Left lung (tissue), 10 donors: ENCODE results near the gene PRODH2. TPM values are rescaled to one million over a fixed set of nuclear protein-coding genes. Genes with fewer than 3 reads are reported as not detected.

Source experiments
- ATAC-seq: fragments of 200-7000 bp; cut with Tn5 transposase; one replicate; pipeline ENCODE4 v1.9.1; 2020; ENCODE audit warnings: moderate library complexity
- DNase-seq, 4 donors: peaks; one replicate each; pipeline ENCODE4 v3.0.0-alpha.2; 2013 to 2020
- H3K27ac ChIP-seq, 2 donors: fragments of 200-600 bp; sonication (generic) in 1 of 2; one replicate each; pipeline versions ENCODE4 v1.5.0 to v1.8.0; 2020 to 2021
- H3K27me3 ChIP-seq, 2 donors: fragments of 200-600 bp; sonication (generic) in 1 of 2; one replicate each; pipeline versions ENCODE4 v1.5.0 to v1.8.0; 2020 to 2021
- H3K36me3 ChIP-seq, 2 donors: fragments of 200-600 bp; sonication (generic) in 1 of 2; one replicate each; pipeline versions ENCODE4 v1.5.0 to v1.8.0; 2020 to 2021
- H3K4me1 ChIP-seq, 2 donors: fragments of 200-600 bp; one replicate each; pipeline ENCODE4 v1.8.0; 2021
- H3K4me3 ChIP-seq, 2 donors: fragments of 200-600 bp; sonication (generic) in 1 of 2; one replicate each; pipeline versions ENCODE4 v1.5.0 to v1.8.0; 2020 to 2021; ENCODE audit warnings: mild to moderate bottlenecking in 1 of 2
- H3K9me3 ChIP-seq, 2 donors: fragments of 200-600 bp; sonication (generic) in 1 of 2; one replicate each; pipeline versions ENCODE4 v1.5.0 to v1.8.0; 2020 to 2021
- intact Hi-C, 2 donors: fragments of 100-400 bp; cut with DNase I; formaldehyde crosslinking; loops; one replicate each; pipeline versions ENCODE4 v1.11.2 to v1.14.2; 2022
- polyA plus RNA-seq, 6 donors: library from polyadenylated mRNA; unstranded; fragments of 120-200 nt; gene quantifications; one replicate each; pipeline ENCODE4 v1.2.1, GENCODE V29; 2013; ENCODE audit not compliant: insufficient read length in 6 of 6
- total RNA-seq, 2 donors: library from RNA; stranded (reverse); fragmentation: NEBNext Ultra II Directional; extraction: Animal tissue kit (Norgen Biotek cat#: 25700); gene quantifications; one replicate each; pipeline ENCODE4 v1.2.1, GENCODE V29; 2021
- TF ChIP-seq, protein P1 (sequence below), 2 donors: fragments of 200-600 bp; sonication (generic) in 1 of 2; IDR thresholded peaks; one replicate each; pipeline versions ENCODE4 v1.5.0 to v1.8.0; 2021; ENCODE audit warnings: antibody characterized with exemption in 2 of 2
- donor health status: DM: no; HTN: yes; CAD: no.
- donor health status: DM: no; HTN: no; CAD: no.

PRODH2 gene
- total and polyA plus RNA-seq, 8 donors = 0.15 to 0.31 (median 0.16) TPM; not detected in 5

GRCh38 chr19:35852029-35852780, 39.6 kb upstream of the PRODH2 start, which contains the start of gene NPHS1:
Gene NPHS1, minus strand, starts transcription at chr19:35852504. Its CDS starts 667 bp downstream, at chr19:35851837.
- Histone ChIP-seq H3K4me3 (no peak within 1 kb of the TSS), H3K27ac (no peak within 1 kb of the TSS), H3K36me3 (no peaks in the 10 kb centered on the region), H3K27me3 (peaks cover 17 to 100% of the 10 kb centered on the region in 2 donors), H3K9me3 (no peaks in the 10 kb centered on the region), H3K4me1 (peaks cover 0 to 14% of the 10 kb centered on the region in 2 donors)
- TF ChIP-seq, protein P1, sequence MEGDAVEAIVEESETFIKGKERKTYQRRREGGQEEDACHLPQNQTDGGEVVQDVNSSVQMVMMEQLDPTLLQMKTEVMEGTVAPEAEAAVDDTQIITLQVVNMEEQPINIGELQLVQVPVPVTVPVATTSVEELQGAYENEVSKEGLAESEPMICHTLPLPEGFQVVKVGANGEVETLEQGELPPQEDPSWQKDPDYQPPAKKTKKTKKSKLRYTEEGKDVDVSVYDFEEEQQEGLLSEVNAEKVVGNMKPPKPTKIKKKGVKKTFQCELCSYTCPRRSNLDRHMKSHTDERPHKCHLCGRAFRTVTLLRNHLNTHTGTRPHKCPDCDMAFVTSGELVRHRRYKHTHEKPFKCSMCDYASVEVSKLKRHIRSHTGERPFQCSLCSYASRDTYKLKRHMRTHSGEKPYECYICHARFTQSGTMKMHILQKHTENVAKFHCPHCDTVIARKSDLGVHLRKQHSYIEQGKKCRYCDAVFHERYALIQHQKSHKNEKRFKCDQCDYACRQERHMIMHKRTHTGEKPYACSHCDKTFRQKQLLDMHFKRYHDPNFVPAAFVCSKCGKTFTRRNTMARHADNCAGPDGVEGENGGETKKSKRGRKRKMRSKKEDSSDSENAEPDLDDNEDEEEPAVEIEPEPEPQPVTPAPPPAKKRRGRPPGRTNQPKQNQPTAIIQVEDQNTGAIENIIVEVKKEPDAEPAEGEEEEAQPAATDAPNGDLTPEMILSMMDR (IDR thresholded peaks at IDR 0.05) = no peak
- ATAC-seq = no peak
- DNase-seq = peak in 1 of 4 donors; percentile 49
- intact Hi-C loops = no loop called here

DNA sequence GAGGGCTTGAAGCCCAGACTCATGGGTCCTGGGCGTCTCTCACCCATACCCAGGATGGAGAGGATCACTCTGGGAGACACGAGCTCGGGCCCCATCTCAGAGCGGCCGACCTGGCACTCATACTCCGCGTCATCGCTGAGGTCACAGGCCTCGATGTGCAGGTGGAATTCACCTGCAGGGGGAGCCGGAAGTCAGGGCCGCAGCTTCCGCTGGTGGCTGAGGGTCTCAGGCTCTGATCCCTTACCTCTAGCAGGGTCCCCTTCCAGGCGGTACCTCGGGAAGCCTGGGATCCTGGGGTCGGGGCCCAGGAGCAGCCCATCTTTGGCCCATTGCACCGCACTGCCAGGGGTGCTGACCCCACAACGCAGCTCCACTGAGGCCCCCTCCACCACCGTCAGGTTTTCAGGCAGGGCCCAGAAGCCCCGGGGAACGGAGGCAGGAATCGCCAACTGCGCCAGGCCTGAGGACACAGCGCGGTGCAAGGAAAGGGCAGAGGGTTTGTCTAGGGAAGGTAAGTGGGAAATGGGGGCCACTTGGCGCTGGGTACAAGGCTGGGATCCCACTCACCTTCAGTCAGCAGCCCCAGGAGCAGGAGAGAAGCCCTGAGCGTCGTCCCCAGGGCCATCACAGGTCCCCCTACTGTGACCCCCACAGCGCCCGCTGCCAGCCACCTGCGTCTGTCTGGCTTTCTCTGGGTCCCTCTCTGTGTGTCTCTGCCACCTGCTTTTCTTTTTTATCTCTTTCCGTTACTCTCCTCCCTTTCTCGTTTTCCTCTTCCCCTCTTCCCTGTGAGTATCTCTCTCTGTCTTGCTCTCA, 38.8 kb upstream of the PRODH2 start:
- ATAC-seq = no peak

DNA sequence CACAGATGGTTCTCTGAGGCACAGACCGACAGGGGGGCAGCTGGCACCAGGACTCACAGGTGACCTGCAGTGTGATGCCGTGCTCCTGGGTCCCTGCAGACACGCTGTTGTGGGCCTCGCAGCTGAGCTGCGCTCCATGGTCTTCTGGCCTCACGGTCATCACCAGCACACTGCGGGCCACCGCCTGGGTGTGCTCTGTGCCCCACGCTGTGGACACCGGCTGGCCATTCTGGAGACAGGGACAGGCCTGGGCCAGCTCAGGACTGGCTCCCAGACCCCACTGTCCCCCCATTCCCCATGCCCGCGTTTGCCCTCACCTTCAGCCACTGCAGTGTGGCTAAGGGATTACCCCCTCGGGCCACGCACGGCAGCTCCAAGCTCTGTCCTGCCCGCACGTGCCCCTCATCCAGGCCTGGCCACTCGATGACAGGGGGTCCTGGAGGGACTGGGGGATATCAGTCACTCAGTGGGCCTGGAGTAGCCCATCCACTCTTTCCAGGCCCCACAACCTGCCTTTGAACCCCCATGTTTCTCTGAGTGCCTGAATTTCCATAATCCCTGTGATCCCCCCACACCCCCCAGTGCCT, 36.4 kb upstream of the PRODH2 start:
- Histone ChIP-seq H3K36me3 (no peaks in the 10 kb centered on the region), H3K4me1 (peaks cover 4 to 16% of the 10 kb centered on the region in 2 donors), H3K27me3 (peaks cover 32 to 100% of the 10 kb centered on the region in 2 donors), H3K9me3 (no peaks in the 10 kb centered on the region), H3K27ac (no peak overlapping the region), H3K4me3 (no peak overlapping the region)
- ATAC-seq (no peak), DNase-seq (peak in 1 of 4 donors; percentile 49)
- TF ChIP-seq, protein P1 (IDR thresholded peaks at IDR 0.05) = no peak
- intact Hi-C loops = no loop called here

More for the DNA sequence above, 38.8 kb upstream of the PRODH2 start:
- Histone ChIP-seq H3K9me3 (no peaks in the 10 kb centered on the region), H3K4me3 (no peak overlapping the region), H3K36me3 (no peaks in the 10 kb centered on the region), H3K4me1 (peaks cover 0 to 6% of the 10 kb centered on the region in 2 donors), H3K27ac (no peak overlapping the region), H3K27me3 (peaks cover 16 to 100% of the 10 kb centered on the region in 2 donors)
- intact Hi-C loops = no loop called here
- peak in 1 of 4 donors; percentile 62 for DNase-seq
- TF ChIP-seq, protein P1 (IDR thresholded peaks at IDR 0.05) = no peak

- Histone ChIP-seq H3K4me1 (peaks cover 4 to 16% of the 10 kb centered on the region in 2 donors), H3K27ac (no peak overlapping the region), H3K36me3 (no peaks in the 10 kb centered on the region), H3K9me3 (no peaks in the 10 kb centered on the region), H3K27me3 (peaks cover 37 to 100% of the 10 kb centered on the region in 2 donors), H3K4me3 (no peak overlapping the region)
- DNase-seq (peak in 1 of 4 donors; percentile 61), ATAC-seq (no peak)
- TF ChIP-seq, protein P1 (IDR thresholded peaks at IDR 0.05) = no peak
- intact Hi-C loops = no loop called here
These were observed 35.8 kb upstream of the PRODH2 start for GRCh38 chr19:35848486-35848885.
